GM04503 (cell line): ENCODE data around the gene NKAIN4.
"Not testable (repeated sequence)": the region's sequence is repeated elsewhere in the genome, so short reads cannot be mapped to it uniquely, and the experiment has no call there.

Experiments
- DNase-seq: peaks from one replicate; pipeline ENCODE4 v3.0.0-alpha.2; 2012; ENCODE audit warnings: low read depth

The NKAIN4 gene

GRCh38 chr20:63255931-63256704 lies 1.9 kb upstream of the NKAIN4 start:
- DNase-seq, result no peak

DNA sequence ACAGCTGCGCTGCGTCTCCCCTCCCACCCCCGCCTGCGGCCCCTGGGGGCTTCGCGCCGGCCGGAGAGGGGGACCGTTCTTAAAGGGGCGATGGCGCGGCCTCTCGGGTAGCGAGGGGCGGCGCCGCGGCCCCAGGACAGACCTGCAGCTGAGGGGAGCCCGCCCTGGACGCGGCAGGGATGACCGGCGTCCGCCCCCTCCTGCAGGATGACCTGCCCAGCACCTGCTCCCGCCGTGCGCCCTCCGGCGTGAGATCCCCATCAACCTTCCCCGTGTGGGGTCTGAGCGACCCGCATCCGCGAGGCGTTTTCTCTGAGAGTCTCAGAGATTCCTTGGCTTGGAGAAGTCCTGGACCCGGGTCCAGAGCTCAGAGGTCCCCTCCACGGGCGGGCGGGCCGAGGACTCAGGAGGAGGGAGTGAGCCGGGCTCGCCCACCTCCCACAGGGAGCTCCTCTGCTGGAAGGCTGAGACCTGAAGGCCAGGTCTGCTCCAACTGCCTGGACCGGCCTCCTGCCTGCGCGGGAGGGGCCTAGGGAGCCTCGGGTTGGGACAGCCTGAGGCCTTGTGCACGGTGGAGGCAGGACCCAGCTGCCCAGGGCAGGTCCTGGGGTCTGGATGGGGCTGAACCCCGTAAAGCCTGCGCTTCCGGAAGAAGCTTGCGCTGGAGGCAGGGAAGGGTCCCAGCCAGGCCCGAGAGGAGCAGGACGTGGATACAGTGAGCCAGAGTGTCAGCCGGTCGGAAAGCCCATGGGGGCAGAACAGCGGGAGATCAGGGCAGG lies 532 bp upstream of the NKAIN4 start:
- DNase-seq, result no peak

GRCh38 chr20:63253438-63254231 lies 628 bp downstream of the NKAIN4 start:
- no peak for DNase-seq

DNA sequence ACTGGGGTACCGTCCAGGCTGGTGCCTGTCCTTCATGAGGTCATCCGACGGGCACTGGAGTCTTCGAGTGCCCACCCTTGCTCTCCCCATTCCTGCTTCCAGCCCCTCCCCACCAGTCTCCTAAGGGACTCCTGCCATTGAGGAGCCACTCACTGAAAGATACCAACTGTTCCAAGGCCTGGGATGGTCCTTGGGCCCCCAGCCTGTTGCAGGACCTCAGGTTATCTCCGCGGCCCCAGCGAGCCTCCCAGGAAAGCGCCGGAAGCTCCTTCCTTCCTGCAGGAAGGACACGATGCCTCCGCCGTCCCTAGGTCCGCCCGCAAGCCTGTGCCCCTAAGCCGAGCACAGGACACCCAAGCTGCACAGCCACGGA lies 1.2 kb downstream of the NKAIN4 start:
- DNase-seq, result no peak

DNA sequence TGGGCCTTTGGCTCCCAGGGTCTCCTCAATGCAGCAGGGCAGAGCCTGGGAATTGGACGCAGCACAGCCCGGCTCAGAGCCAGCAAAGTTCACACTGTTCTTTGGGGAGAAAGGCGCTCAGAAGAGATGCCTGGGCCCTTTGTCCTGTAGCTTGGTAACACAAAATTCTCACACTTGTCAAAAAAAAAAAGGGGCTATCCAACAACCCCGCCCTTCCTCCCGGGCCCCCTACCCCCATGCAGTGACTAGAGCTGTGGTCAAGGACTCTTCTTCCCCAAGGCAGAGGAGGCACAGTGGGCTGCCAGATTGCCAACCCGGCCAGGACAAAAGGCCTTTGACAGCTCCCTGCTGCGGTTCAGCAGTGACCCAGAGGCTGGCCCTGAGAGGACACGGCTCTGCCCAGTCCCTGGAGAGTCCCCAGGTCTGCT lies 2.0 kb downstream of the NKAIN4 start:
- DNase-seq, result no peak

GRCh38 chr20:63251350-63251749 lies 2.9 kb downstream of the NKAIN4 start:
- not testable (repeated sequence) for DNase-seq

- DNase-seq, result no peak
Measured at GRCh38 chr20:63249891-63250290, 4.4 kb downstream of the NKAIN4 start.

DNA sequence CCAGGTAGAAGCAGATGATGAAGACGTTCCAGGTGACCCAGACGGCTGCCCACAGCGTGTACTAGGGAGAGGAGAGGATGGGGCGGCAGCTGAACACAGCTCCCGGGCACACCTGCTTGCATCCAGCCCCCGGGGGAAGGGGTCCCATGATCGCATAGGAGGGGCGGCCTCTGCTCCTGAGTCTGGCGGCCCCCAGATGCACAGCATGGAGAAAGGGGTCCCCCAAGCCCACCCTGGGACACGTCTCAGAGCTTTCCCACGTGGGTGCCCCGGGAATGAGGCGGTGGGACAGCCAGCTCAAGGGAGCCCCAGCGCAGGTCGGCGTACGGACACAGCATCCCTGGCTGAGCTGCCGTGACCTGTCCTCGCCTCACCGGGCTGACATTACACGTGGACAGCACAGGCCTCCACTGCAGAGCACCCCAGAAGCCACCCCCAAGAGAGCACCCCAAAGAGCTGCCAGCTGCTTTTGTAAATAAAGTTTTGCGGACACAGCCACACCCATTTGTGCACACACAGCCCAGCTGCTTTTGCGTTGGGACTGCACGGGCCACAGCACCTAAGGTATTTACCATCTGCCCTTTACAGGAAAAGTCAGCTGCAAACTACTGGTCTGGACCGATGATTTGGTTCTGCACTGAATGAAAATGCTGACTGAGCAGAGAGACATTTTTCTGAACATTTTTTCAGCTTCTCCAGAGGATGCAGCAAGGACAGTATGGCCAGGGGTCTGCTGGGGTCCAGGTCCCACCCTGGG lies 5.2 kb downstream of the NKAIN4 start:
- DNase-seq, result no peak

- DNase-seq, result no peak
Measured at GRCh38 chr20:63247671-63248228, 6.5 kb downstream of the NKAIN4 start.

GRCh38 chr20:63246490-63247288 lies 7.6 kb downstream of the NKAIN4 start:
- DNase-seq, result no peak

- no peak for DNase-seq
Measured at GRCh38 chr20:63244468-63244867, 9.8 kb downstream of the NKAIN4 start.

DNA sequence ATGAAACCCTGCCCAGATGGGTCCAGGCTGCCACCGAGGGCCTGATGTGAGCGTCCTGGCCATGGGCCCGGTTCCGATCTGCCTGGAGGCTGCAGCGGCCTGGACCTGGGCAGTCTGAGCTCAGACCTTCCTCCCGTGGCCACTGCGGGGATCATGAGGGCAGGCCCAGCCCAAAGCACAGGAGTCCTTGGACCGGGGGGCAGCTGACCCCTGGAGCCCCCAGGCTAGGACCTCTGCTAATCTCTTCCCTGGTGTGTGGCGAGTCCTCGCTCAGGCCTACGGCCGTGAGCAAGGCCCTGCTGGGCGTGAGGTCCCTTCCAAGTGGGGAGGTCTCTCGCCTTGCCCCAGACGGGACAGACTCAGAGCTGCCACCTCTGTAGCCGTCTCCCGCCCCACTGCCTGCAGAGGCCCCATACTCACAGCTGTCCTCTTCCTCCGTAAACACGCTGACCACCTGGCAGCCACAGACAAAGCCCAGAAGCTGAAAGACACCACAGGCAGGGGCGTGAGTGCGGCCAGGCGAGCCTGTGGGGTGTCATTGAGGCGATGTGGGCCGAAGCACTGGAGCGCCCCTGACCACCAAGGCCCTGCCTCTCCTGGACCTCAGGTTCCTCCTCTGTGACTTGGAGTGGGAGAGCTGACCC lies 10.5 kb downstream of the NKAIN4 start:
- no peak for DNase-seq

- DNase-seq, result no peak
Measured at GRCh38 chr20:63242736-63243135, 11.5 kb downstream of the NKAIN4 start.

- no peak for DNase-seq
Measured at GRCh38 chr20:63241272-63241671, 13.0 kb downstream of the NKAIN4 start.

DNA sequence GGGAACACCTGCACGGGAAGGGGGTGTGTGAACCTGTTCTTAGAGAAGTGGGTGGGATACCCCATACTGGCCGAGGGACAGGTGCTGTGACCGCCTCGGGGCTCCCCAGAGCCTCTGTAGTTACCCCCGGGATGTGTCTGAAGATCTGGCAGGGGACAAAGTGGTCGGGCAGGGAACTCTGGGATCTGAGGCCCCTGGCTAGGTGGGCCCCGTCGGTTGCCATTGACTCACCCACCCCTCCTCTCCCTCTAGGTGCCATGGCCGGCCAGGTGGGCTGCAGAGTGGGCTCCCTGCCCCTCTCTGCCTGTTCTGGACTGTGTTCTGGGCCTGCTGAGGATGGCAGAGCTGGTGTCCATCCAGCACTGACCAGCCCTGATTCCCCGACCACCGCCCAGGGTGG lies 14.3 kb downstream of the NKAIN4 start:
- DNase-seq, result no peak

GRCh38 chr20:63239431-63239830 lies 14.8 kb downstream of the NKAIN4 start:
- DNase-seq, result no peak

DNA sequence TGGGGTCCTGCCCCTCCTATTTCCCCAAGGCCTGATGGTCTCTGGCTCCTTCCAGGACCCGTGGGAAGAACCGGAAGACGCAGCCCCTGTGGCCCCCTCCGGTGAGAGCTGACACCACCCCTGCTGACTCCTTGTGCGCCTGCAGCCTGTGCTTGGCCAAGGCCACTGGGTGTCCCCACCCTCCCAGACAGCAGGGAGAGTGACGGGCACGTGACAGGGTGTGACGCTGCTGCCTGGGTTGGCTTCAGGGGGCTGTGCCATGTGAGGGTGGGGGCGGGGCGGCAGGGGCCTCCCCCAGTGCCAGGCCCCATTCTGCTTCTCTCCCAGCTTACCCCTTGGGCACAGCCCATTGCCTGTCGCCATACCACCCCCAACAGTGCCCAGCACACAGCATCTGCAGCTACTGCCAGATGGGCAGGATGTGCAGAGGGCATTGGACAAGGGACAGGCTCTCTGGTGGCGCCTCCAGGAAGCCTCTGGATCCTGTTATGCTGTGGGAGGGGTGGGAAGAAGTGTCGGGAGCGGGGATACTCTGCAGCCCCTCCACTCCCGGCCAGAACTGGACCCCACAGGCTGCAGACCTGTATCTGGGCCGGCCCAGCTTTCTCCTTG lies 15.6 kb downstream of the NKAIN4 start:
- no peak for DNase-seq

DNA sequence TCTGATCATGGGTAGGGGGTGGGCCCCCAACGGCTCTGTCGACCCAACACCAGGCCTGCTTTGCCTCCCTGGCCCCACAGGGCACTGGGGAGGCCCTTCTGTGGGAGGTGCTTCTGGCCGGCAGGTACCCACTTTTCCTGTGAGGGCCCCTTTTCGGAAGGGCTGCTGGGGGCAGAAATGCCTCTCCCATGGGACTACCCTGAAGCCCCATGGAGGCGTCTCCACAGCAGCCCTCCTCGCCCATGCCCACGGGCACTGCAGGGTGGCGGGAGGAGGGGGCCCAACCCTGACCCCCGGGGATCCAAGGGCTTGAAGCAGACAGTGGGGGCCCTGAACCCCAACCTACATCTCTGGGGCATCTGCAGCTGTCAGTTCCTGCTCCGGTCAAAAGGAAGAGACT lies 16.2 kb downstream of the NKAIN4 start:
- DNase-seq, result no peak

DNA sequence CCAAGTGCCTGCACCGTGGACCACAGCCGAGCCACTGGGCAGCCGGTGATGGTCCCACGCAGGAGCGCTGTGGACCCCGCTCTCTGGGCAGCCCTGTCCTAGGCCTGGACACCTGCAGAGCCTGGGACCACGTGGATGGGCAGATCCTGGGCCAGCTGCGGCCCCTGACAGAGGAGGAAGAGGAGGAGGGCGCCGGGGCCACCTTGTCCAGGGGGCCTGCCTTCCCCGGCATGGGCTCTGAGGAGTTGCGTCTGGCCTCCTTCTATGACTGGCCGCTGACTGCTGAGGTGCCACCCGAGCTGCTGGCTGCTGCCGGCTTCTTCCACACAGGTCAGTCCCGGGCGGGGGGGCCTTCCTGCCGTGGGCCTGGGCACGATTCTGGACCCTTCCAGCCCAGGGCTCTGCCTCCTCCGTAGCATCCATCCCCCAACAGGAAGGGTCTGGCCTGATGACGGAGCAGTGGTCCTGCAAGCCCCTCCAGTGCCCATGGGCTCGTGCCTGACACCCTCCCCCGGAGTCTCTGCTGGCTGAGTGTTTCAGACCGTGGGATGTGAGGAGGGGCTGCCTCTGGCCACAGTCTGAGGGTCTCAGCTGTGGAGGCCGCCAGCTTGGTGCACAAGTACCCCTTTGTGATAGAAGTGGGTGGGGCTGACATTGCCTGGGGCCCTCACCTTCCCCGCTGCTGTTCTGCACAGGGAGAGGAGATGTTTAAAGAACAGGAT lies 18.0 kb downstream of the NKAIN4 start:
- DNase-seq, result no peak
